Keratinocyte (primary cell): Measurements from ENCODE around the gene NT5C3A. TPM values are rescaled to one million over a fixed set of nuclear protein-coding genes. Genes with fewer than 3 reads are reported as not detected.

Experiments used
- DNase-seq: peaks from one replicate; pipeline ENCODE4 v3.0.0-alpha.2; 2011; ENCODE audit warnings: low read depth, missing footprints, low spot score
- FAIRE-seq: peaks from 2 replicates; lab custom pipeline; 2011; peaks lifted over from hg19 to GRCh38; lab: Jason Lieb, UNC
- H2AFZ ChIP-seq: 2 replicates; pipeline ENCODE4 v1.6.0; 2012; ENCODE audit warnings: low read length, control low read depth, inconsistent platforms; ENCODE audit not compliant: control insufficient read depth
- H3K27ac ChIP-seq: 2 replicates; pipeline ENCODE4 v1.5.1; 2011; ENCODE audit warnings: low read length; ENCODE audit not compliant: control insufficient read depth, insufficient read depth
- H3K27me3 ChIP-seq: 3 replicates; pipeline ENCODE4 v1.6.0; 2011; ENCODE audit warnings: low read length; ENCODE audit not compliant: control insufficient read depth, insufficient read depth; ENCODE audit errors: extremely low read depth
- H3K36me3 ChIP-seq, 2 experiments: 2 replicates in 1 of 2; 3 replicates in 1 of 2; pipeline ENCODE4 v1.5.1; 2011; ENCODE audit warnings: low read length in 2 of 2, mild to moderate bottlenecking in 1 of 2; ENCODE audit not compliant: control insufficient read depth in 2 of 2, insufficient read depth in 2 of 2; ENCODE audit errors: extremely low read depth in 1 of 2
- H3K4me1 ChIP-seq: 3 replicates; pipeline ENCODE4 v1.5.1; 2011; ENCODE audit warnings: low read length; ENCODE audit not compliant: control insufficient read depth, insufficient read depth; ENCODE audit errors: extremely low read depth
- H3K4me2 ChIP-seq: 3 replicates; pipeline ENCODE4 v1.6.0; 2011; ENCODE audit warnings: low read depth, low read length; ENCODE audit not compliant: control insufficient read depth, insufficient read depth; ENCODE audit errors: extremely low read depth
- H3K4me3 ChIP-seq, 3 experiments: fragments of 200-600 bp in 1 of 3; sonication (generic) in 1 of 3; 2 replicates in 2 of 3; 3 replicates in 1 of 3; pipeline ENCODE4 v1.5.1; 2011 to 2016; ENCODE audit warnings: low read length in 3 of 3, mild to moderate bottlenecking in 3 of 3, control low read depth in 2 of 3, inconsistent platforms in 1 of 3, low read depth in 1 of 3, mixed read lengths in 1 of 3, mixed run types in 1 of 3, moderate library complexity in 1 of 3; ENCODE audit not compliant: control insufficient read depth in 2 of 3, insufficient read depth in 2 of 3; ENCODE audit errors: extremely low read depth in 1 of 3
- H3K79me2 ChIP-seq: 2 replicates; pipeline ENCODE4 v1.6.0; 2012; ENCODE audit warnings: low read length; ENCODE audit not compliant: control insufficient read depth, insufficient read depth
- H3K9ac ChIP-seq: 3 replicates; pipeline ENCODE4 v1.6.0; 2011; ENCODE audit warnings: low read length; ENCODE audit not compliant: control insufficient read depth, insufficient read depth; ENCODE audit errors: extremely low read depth
- H3K9me1 ChIP-seq: 3 replicates; pipeline ENCODE4 v1.6.0; 2011; ENCODE audit warnings: low read length; ENCODE audit not compliant: control insufficient read depth, insufficient read depth; ENCODE audit errors: extremely low read depth
- H3K9me3 ChIP-seq: 2 replicates; pipeline ENCODE4 v1.5.1; 2012; ENCODE audit warnings: low read depth, low read length; ENCODE audit not compliant: control insufficient read depth
- H4K20me1 ChIP-seq: 3 replicates; pipeline ENCODE4 v1.6.0; 2011; ENCODE audit warnings: low read length; ENCODE audit not compliant: control insufficient read depth, insufficient read depth; ENCODE audit errors: extremely low read depth
- CTCF ChIP-seq, 3 experiments: IDR thresholded peaks in 1 of 3; conservative IDR thresholded peaks in 1 of 3; optimal IDR thresholded peaks in 1 of 3; 2 replicates in 2 of 3; 3 replicates in 1 of 3; pipeline versions ENCODE3 to v1.5.1; 2011; ENCODE audit warnings: low read length in 3 of 3, mild to moderate bottlenecking in 3 of 3, moderate library complexity in 2 of 3, control low read depth in 1 of 3, inconsistent platforms in 1 of 3; ENCODE audit not compliant: insufficient read depth in 2 of 3; ENCODE audit errors: extremely low read depth in 1 of 3
- EZH2 ChIP-seq: IDR thresholded peaks from one replicate; pipeline ENCODE4 v1.6.1; 2012; ENCODE audit warnings: inconsistent platforms, mild to moderate bottlenecking, low read length, moderate library complexity
- dilution Hi-C: fragments of 300-500 bp; cut with MboI; formaldehyde crosslinking; loops from one replicate; pipeline ENCODE4 v1.7.0; 2020; ENCODE audit warnings: low sequenced_read_pairs; ENCODE audit not compliant: extremely low pct_ligation_motif_present
- polyA plus RNA-seq, 5 experiments: library from polyadenylated mRNA; depleted of rRNA in 3 of 5; stranded (reverse) in 3 of 5; stranded (forward) in 1 of 5; unstranded in 1 of 5; fragments of >200 nt; gene quantifications; 1 replicate in 1 of 5; 2 replicates in 3 of 5; 3 replicates in 1 of 5; pipeline versions ENCODE4 v1.2.1 to v1.2.3, GENCODE V29; 2011 to 2012; ENCODE audit warnings: missing spikeins in 2 of 5, low read depth in 1 of 5, low replicate concordance in 1 of 5

Gene NT5C3A
- polyA plus RNA-seq, 1 donor (not counting 4 experiments of a cell fraction or from before 2014, with no cell fraction given) = 30.5 TPM

- Histone ChIP-seq H3K4me3 (peak overlapping the region in 2 of 3 experiments; percentile 49 to 58), H3K36me3 (no peaks in the 10 kb centered on the region), H3K27me3 (no peaks in the 10 kb centered on the region), H4K20me1 (no peaks in the 10 kb centered on the region), H3K79me2 (peaks cover 76% of the 10 kb centered on the region), H3K4me2 (peak overlapping the region; percentile 72), H2AFZ (peak overlapping the region; percentile 0), H3K9ac (peak overlapping the region; percentile 55), H3K4me1 (peaks cover 16% of the 10 kb centered on the region), H3K9me1 (no peaks in the 10 kb centered on the region), H3K9me3 (no peaks in the 10 kb centered on the region), H3K27ac (peak overlapping the region; percentile 53)
- dilution Hi-C loops = no loop called here
- DNase-seq = peak; percentile 44
- peak; percentile 89 for FAIRE-seq
- TF ChIP-seq EZH2 = no peak
Measured at GRCh38 chr7:33040803-33041516, 21.6 kb downstream of the NT5C3A start.

GRCh38 chr7:33039903-33040292 lies 22.7 kb downstream of the NT5C3A start:
- TF ChIP-seq CTCF (optimal IDR thresholded peaks at IDR 0.05 in 1 of 3, IDR thresholded peaks at IDR 0.05 in 1 of 3, conservative IDR thresholded peaks at IDR 0.05 in 1 of 3; ENCODE audit: extremely low read depth in 1 of 3, insufficient read depth in 2 of 3, low read length in 3 of 3) = no peak
- no peak for TF ChIP-seq EZH2
- Histone ChIP-seq H3K27me3 (no peaks in the 10 kb centered on the region), H3K9ac (peak overlapping the region; percentile 66), H3K9me1 (no peaks in the 10 kb centered on the region), H4K20me1 (no peaks in the 10 kb centered on the region), H3K79me2 (peaks cover 72% of the 10 kb centered on the region), H3K4me2 (peak overlapping the region; percentile 72), H3K4me3 (peak overlapping the region; percentile 13 to 83 (median 66)), H3K27ac (peak overlapping the region; percentile 58), H3K36me3 (no peaks in the 10 kb centered on the region), H3K4me1 (peaks cover 16% of the 10 kb centered on the region), H3K9me3 (no peaks in the 10 kb centered on the region), H2AFZ (no peak overlapping the region)
- FAIRE-seq (no peak), DNase-seq (no peak)
- dilution Hi-C loops = no loop called here
